ENCODE measurements around the gene RAD51. TPM values are rescaled to one million over a fixed set of nuclear protein-coding genes. Genes with fewer than 3 reads are reported as not detected.
A peak's percentile ranks its signal among the peaks of the same experiment; 100 is the strongest.

The RAD51 gene
- total RNA-seq, 4 donors from 2014 or later, result 1.9 to 8.5 (median 4.5) TPM

DNA sequence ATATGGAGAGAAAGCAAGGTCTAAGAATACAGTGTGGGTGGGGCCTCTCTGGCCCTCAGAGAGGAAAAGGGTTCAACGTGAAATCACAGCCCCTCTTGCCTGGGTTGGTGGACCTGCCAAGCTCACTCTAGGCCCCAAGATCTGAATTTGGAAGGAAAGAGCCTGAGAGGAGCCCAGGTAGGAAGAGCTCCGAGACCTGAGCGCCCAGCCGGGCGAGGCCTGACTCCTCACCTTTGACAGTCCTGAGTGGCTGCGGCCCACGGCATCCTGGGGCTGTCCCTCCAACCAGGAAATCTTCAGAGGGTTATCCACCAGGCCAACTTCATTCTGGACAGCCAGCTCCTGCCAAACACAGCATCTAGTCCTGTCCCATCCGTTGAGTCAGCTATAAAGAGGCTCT is 78.5 kb downstream of the RAD51 start:
- Histone ChIP-seq H3K27ac (peak overlapping the region in 1 of 4 donors; percentile 14), H3K4me1 (peaks cover 29 to 72% (median 36%) of the 10 kb centered on the region in 3 donors), H3K9me3 (no peaks in the 10 kb centered on the region), H3K4me3 (no peak overlapping the region), H3K27me3 (no peaks in the 10 kb centered on the region), H3K36me3 (peaks cover 9 to 76% (median 26%) of the 10 kb centered on the region in 3 donors)
- intact Hi-C loops (cut with DNase I), result no loop called here
- no peak for DNase-seq
- no peak for TF ChIP-seq POLR2A (IDR thresholded peaks at IDR 0.05)
- TF ChIP-seq, protein P1, sequence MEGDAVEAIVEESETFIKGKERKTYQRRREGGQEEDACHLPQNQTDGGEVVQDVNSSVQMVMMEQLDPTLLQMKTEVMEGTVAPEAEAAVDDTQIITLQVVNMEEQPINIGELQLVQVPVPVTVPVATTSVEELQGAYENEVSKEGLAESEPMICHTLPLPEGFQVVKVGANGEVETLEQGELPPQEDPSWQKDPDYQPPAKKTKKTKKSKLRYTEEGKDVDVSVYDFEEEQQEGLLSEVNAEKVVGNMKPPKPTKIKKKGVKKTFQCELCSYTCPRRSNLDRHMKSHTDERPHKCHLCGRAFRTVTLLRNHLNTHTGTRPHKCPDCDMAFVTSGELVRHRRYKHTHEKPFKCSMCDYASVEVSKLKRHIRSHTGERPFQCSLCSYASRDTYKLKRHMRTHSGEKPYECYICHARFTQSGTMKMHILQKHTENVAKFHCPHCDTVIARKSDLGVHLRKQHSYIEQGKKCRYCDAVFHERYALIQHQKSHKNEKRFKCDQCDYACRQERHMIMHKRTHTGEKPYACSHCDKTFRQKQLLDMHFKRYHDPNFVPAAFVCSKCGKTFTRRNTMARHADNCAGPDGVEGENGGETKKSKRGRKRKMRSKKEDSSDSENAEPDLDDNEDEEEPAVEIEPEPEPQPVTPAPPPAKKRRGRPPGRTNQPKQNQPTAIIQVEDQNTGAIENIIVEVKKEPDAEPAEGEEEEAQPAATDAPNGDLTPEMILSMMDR (IDR thresholded peaks at IDR 0.05), result no peak
- 94 to 98% methylated on average over 5 to 8 of the region's 8 CpGs for WGBS, 2 donors

DNA sequence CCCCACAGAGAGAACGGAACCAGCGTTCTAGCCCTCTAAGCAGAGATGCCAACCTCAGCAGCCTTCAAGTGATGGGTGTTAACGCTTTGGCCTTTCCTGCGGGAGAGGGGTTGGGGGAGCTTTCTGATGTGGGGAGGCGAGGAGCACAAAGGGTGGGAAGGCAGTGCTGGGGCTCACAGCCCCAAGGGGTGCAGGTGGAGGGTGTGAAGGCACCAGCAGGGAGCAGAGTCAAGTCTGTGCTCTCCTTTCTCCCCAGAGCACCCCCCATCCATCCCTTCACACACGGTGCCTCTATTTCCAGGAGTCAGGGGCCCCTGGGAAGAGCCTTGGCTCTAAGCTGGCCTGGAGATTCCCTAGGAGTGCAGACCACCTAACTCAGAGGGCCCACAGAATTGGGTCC is 78.9 kb downstream of the RAD51 start:
- no peak for TF ChIP-seq POLR2A (IDR thresholded peaks at IDR 0.05)
- TF ChIP-seq, protein P1 (IDR thresholded peaks at IDR 0.05), result no peak
- DNase-seq, result no peak
- H3K27ac ChIP-seq, result no peak overlapping the region
- WGBS, 2 donors, result 100% methylated on average over 2 of the region's 6 CpGs; no CpG with 5 or more reads in 1 of the 2 donors
- H3K4me1 ChIP-seq, result peaks cover 25 to 68% (median 32%) of the 10 kb centered on the region in 3 donors
- intact Hi-C loops (cut with DNase I), result no loop called here
- peaks cover 10 to 80% (median 26%) of the 10 kb centered on the region in 3 donors for H3K36me3 ChIP-seq
- no peaks in the 10 kb centered on the region for H3K9me3 ChIP-seq
- no peak overlapping the region for H3K4me3 ChIP-seq
- no peaks in the 10 kb centered on the region for H3K27me3 ChIP-seq

DNA sequence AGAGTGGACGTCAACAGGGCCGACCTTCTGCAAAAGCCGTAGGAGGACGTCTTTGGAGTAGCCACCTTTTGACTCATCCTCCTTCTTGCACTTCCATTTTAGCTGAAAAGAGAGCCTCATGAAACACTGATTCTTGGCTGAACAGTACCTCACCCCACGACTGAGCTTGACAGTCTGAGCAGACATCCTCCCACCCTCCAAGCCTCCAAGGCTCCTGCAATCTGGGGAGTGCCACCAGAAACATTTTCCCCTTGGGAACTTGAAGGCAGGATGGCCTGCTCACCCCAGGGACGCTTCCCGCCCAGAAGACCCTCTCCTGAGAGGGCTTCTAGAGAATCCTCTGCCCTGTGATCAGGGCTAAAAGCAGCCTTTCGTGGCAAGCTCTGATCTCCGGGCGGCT is 80.0 kb downstream of the RAD51 start:
- intact Hi-C loops (cut with DNase I), result no loop called here
- no peaks in the 10 kb centered on the region for H3K9me3 ChIP-seq
- no peak for TF ChIP-seq POLR2A (IDR thresholded peaks at IDR 0.05)
- TF ChIP-seq, protein P1 (IDR thresholded peaks at IDR 0.05), result no peak
- peaks cover 14 to 57% (median 24%) of the 10 kb centered on the region in 3 donors for H3K4me1 ChIP-seq
- 89 to 97% methylated on average over 4 to 5 of the region's 10 CpGs for WGBS, 2 donors
- no peaks in the 10 kb centered on the region for H3K27me3 ChIP-seq
- DNase-seq, result no peak
- H3K4me3 ChIP-seq, result no peak overlapping the region
- peaks cover 13 to 91% (median 26%) of the 10 kb centered on the region in 3 donors for H3K36me3 ChIP-seq
- H3K27ac ChIP-seq, result peak overlapping the region in 1 of 4 donors; percentile 88

DNA sequence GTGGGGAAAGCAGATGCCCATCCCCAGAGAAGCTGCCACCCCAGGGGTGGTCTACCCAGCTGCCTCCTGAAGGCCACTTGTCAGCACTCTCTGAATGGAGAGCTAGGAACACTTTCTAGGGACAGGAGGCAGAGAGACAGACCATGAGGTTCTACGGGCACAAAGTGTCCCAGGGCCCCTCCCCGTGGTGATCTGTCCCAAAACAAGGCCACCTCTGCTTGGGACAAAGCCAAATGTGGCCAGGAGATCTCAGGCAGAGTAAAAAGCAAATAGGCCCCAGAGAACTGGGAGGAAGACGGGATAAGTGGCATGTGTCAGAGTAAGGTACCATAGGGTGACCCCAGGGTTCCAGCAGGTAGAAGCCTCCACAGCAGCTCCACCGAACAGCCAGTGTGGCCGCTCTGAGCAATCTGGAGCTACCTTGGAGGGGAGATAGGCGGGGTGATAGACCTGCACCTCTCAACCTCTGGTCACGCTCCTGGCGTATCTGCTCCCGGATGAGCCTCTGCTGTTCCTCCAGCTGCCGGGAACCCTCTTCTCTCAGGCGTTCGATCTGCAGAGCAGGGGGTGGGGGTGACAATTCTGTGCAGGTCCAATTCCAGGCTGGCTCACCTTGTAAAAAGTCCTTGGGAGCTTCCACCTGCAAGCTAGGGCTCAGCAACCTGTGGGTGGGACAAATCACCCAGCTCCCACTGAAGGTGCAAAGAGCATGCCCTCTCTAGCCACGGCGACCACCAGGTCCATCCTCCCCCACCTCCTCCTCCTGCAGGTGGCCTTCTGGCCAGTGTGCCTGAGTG is 81.0 kb downstream of the RAD51 start:
- no peak for TF ChIP-seq POLR2A (IDR thresholded peaks at IDR 0.05)
- TF ChIP-seq, protein P1 (IDR thresholded peaks at IDR 0.05), result no peak
- 89 to 90% methylated on average over 6 to 10 of the region's 14 CpGs for WGBS, 2 donors
- Histone ChIP-seq H3K4me3 (peak overlapping the region in 3 of 4 donors; percentile 22 to 34 (median 26)), H3K27ac (peak overlapping the region; percentile 67 to 88 (median 77)), H3K9me3 (no peaks in the 10 kb centered on the region), H3K4me1 (peaks cover 5 to 47% (median 21%) of the 10 kb centered on the region in 3 donors), H3K27me3 (no peaks in the 10 kb centered on the region), H3K36me3 (peaks cover 13 to 95% (median 26%) of the 10 kb centered on the region in 3 donors)
- intact Hi-C loops (cut with DNase I), result no loop called here
- no peak for DNase-seq

DNA sequence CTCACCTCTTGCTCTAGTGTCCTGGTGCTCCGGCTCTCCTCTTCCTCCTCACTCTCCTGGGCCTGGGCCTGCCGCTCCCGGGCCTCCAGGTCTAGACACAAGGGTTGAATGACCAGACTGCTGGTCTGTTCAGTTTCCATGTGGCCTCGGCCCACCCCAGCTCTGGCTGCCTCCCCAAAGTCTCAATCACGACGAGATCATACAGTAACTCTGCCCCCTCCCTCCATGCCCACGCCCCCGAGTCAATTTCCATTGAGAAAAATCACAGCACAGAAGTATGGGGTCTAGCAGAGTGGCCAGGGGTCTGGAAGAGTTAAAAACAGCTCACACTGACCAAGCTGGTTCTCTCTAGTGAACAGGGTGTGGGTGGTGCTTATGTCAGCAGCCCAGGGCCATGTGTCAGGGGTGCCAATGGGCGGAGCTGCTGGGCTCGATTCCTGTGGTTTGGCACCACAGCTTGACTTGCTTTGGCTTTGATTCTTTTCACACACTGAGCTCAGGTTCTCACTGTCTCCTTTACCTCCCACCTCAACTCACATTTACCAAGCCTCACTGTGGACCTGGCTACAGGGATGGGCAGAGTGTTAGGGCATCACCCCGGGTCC is 81.7 kb downstream of the RAD51 start:
- Histone ChIP-seq H3K27ac (peak overlapping the region; percentile 67 to 88 (median 77)), H3K9me3 (no peaks in the 10 kb centered on the region), H3K27me3 (no peaks in the 10 kb centered on the region), H3K4me1 (peaks cover 5 to 40% (median 21%) of the 10 kb centered on the region in 3 donors), H3K4me3 (peak overlapping the region in 3 of 4 donors; percentile 22 to 34 (median 26)), H3K36me3 (peaks cover 13 to 88% (median 26%) of the 10 kb centered on the region in 3 donors)
- no peak for DNase-seq
- intact Hi-C loops (cut with DNase I), result no loop called here
- TF ChIP-seq, protein P1 (IDR thresholded peaks at IDR 0.05), result peak in 1 of 6 experiments; percentile 11
- no peak for TF ChIP-seq POLR2A (IDR thresholded peaks at IDR 0.05)
- 16 to 53% methylated on average over 3 to 10 of the region's 11 CpGs for WGBS, 2 donors

Measured in esophagus squamous epithelium (tissue), 5 donors.